PFSK-1 (cell line): ENCODE measurements around the gene AMMECR1.

ENCODE experiments used
- POLR2AphosphoS5 ChIP-seq: IDR thresholded peaks from 2 replicates; pipeline ENCODE4 v1.6.1; 2012; ENCODE audit warnings: low read depth, mild to moderate bottlenecking, control low read depth, low read length, moderate library complexity
- SIN3A ChIP-seq: IDR thresholded peaks from 2 replicates; pipeline ENCODE4 v1.6.1; 2012; ENCODE audit warnings: mild to moderate bottlenecking, low read length, moderate library complexity, borderline replicate concordance; ENCODE audit not compliant: insufficient read depth

GRCh38 chrX:110331444-110332030 is 13.7 kb upstream of the AMMECR1 start:
- TF ChIP-seq POLR2AphosphoS5, result no peak
- no peak for TF ChIP-seq SIN3A
